Left forelimb (tissue), 1 donor: Measurements from ENCODE around the gene PPFIBP2.

Experiments used
- DNase-seq: peaks from one replicate; pipeline ENCODE4 v3.0.0-alpha.2; 2018; ENCODE audit warnings: low spot score

Gene PPFIBP2

GRCh38 chr11:7666292-7666866 is 152.6 kb downstream of the PPFIBP2 start:
- DNase-seq = no peak

GRCh38 chr11:7667460-7667859 is 153.7 kb downstream of the PPFIBP2 start:
- no peak for DNase-seq

- no peak for DNase-seq
These were observed 154.7 kb downstream of the PPFIBP2 start for GRCh38 chr11:7668464-7668863.

GRCh38 chr11:7668911-7669310 is 155.1 kb downstream of the PPFIBP2 start:
- DNase-seq = no peak

GRCh38 chr11:7670641-7671040 is 156.8 kb downstream of the PPFIBP2 start:
- DNase-seq = no peak

- no peak for DNase-seq
These were observed 157.8 kb downstream of the PPFIBP2 start for GRCh38 chr11:7671347-7672215.

GRCh38 chr11:7672276-7672959 is 158.6 kb downstream of the PPFIBP2 start:
- DNase-seq = no peak

GRCh38 chr11:7672960-7673723 is 159.3 kb downstream of the PPFIBP2 start, which contains the start of gene CYB5R2:
Gene CYB5R2 (minus strand): TSS chr11:7673500. CDS start chr11:7672825, 675 bp downstream.
- peak; percentile 85 for DNase-seq

GRCh38 chr11:7673724-7674434 is 160.1 kb downstream of the PPFIBP2 start:
- peak; percentile 79 for DNase-seq

- DNase-seq = no peak
These were observed 161.8 kb downstream of the PPFIBP2 start for GRCh38 chr11:7675631-7676030.

- no peak for DNase-seq
These were observed 163.3 kb downstream of the PPFIBP2 start for GRCh38 chr11:7677071-7677470.

- no peak for DNase-seq
These were observed 164.0 kb downstream of the PPFIBP2 start for GRCh38 chr11:7677796-7678201.

GRCh38 chr11:7683571-7683970 is 169.8 kb downstream of the PPFIBP2 start:
- DNase-seq = no peak

GRCh38 chr11:7686761-7687160 is 173.0 kb downstream of the PPFIBP2 start:
- DNase-seq = no peak

- DNase-seq = no peak
These were observed 173.6 kb downstream of the PPFIBP2 start for GRCh38 chr11:7687386-7687785.

- DNase-seq = no peak
These were observed 174.5 kb downstream of the PPFIBP2 start for GRCh38 chr11:7688238-7688826.

GRCh38 chr11:7689239-7689638 is 175.4 kb downstream of the PPFIBP2 start:
- no peak for DNase-seq

- DNase-seq = no peak
These were observed 176.8 kb downstream of the PPFIBP2 start for GRCh38 chr11:7690648-7691047.

GRCh38 chr11:7691759-7692350 is 178.1 kb downstream of the PPFIBP2 start:
- no peak for DNase-seq

GRCh38 chr11:7692426-7692825 is 178.6 kb downstream of the PPFIBP2 start:
- no peak for DNase-seq

- DNase-seq = no peak
These were observed 180.4 kb downstream of the PPFIBP2 start for GRCh38 chr11:7694235-7694634.
